T-helper 2 cell treated with Interferon-gamma antibody and Interleukin-4, amounts not matched to agents 5 μg/mL and 100 μg/mL, for 36 hours (primary cell): ENCODE results near the gene PREP.

Source experiments
- DNase-seq: peaks from one replicate; pipeline ENCODE4 v3.0.0; 2021; ENCODE audit warnings: low spot score
- H3K27ac Mint-ChIP-seq: one replicate; pipeline ENCODE4 v1.8.0; 2021; ENCODE audit warnings: mild to moderate bottlenecking, mixed read lengths
- H3K27me3 Mint-ChIP-seq: one replicate; pipeline ENCODE4 v1.8.0; 2021; ENCODE audit warnings: low read depth, mixed read lengths
- H3K36me3 Mint-ChIP-seq: one replicate; pipeline ENCODE4 v1.8.0; 2021; ENCODE audit warnings: low read depth, mixed read lengths
- H3K4me1 Mint-ChIP-seq: one replicate; pipeline ENCODE4 v1.8.0; 2021; ENCODE audit warnings: low read depth, mixed read lengths
- H3K4me3 Mint-ChIP-seq: one replicate; pipeline ENCODE4 v1.8.0; 2022; ENCODE audit warnings: mild to moderate bottlenecking, moderate library complexity, mixed read lengths
- H3K9me3 Mint-ChIP-seq: one replicate; pipeline ENCODE4 v1.8.0; 2021; ENCODE audit warnings: mixed read lengths

Gene PREP

GRCh38 chr6:105380634-105381033, 22.2 kb downstream of the PREP start:
- peaks cover 3% of the 10 kb centered on the region for H3K36me3 Mint-ChIP-seq
- no peaks in the 10 kb centered on the region for H3K9me3 Mint-ChIP-seq
- peaks cover 20% of the 10 kb centered on the region for H3K4me1 Mint-ChIP-seq
- no peak overlapping the region for H3K27ac Mint-ChIP-seq
- no peaks in the 10 kb centered on the region for H3K27me3 Mint-ChIP-seq
- H3K4me3 Mint-ChIP-seq = no peak overlapping the region
- DNase-seq = no peak

- no peaks in the 10 kb centered on the region for H3K9me3 Mint-ChIP-seq
- H3K4me3 Mint-ChIP-seq = no peak overlapping the region
- no peak for DNase-seq
- H3K27ac Mint-ChIP-seq = no peak overlapping the region
- no peaks in the 10 kb centered on the region for H3K27me3 Mint-ChIP-seq
- peaks cover 24% of the 10 kb centered on the region for H3K36me3 Mint-ChIP-seq
- H3K4me1 Mint-ChIP-seq = peaks cover 5% of the 10 kb centered on the region
Observed at GRCh38 chr6:105375797-105376196, 27.1 kb downstream of the PREP start.

GRCh38 chr6:105374010-105374420, 28.9 kb downstream of the PREP start:
- H3K4me3 Mint-ChIP-seq = no peak overlapping the region
- no peak for DNase-seq
- H3K9me3 Mint-ChIP-seq = no peaks in the 10 kb centered on the region
- H3K36me3 Mint-ChIP-seq = peaks cover 37% of the 10 kb centered on the region
- no peaks in the 10 kb centered on the region for H3K4me1 Mint-ChIP-seq
- H3K27ac Mint-ChIP-seq = no peak overlapping the region
- no peaks in the 10 kb centered on the region for H3K27me3 Mint-ChIP-seq

GRCh38 chr6:105373481-105373880, 29.4 kb downstream of the PREP start:
- Mint-ChIP-seq H3K4me3 (no peak overlapping the region), H3K27ac (no peak overlapping the region), H3K4me1 (no peaks in the 10 kb centered on the region), H3K9me3 (no peaks in the 10 kb centered on the region), H3K36me3 (peaks cover 42% of the 10 kb centered on the region), H3K27me3 (no peaks in the 10 kb centered on the region)
- no peak for DNase-seq

GRCh38 chr6:105372849-105373182, 30.1 kb downstream of the PREP start:
- DNase-seq = no peak
- H3K4me1 Mint-ChIP-seq = no peaks in the 10 kb centered on the region
- H3K4me3 Mint-ChIP-seq = no peak overlapping the region
- peaks cover 47% of the 10 kb centered on the region for H3K36me3 Mint-ChIP-seq
- H3K9me3 Mint-ChIP-seq = no peaks in the 10 kb centered on the region
- no peak overlapping the region for H3K27ac Mint-ChIP-seq
- H3K27me3 Mint-ChIP-seq = no peaks in the 10 kb centered on the region

- Mint-ChIP-seq H3K27me3 (no peaks in the 10 kb centered on the region), H3K4me1 (no peaks in the 10 kb centered on the region), H3K27ac (no peak overlapping the region), H3K36me3 (peaks cover 50% of the 10 kb centered on the region), H3K9me3 (no peaks in the 10 kb centered on the region), H3K4me3 (no peak overlapping the region)
- no peak for DNase-seq
Observed at GRCh38 chr6:105372142-105372848, 30.6 kb downstream of the PREP start.

GRCh38 chr6:105370351-105370750, 32.5 kb downstream of the PREP start:
- H3K36me3 Mint-ChIP-seq = peaks cover 63% of the 10 kb centered on the region
- no peaks in the 10 kb centered on the region for H3K27me3 Mint-ChIP-seq
- H3K4me1 Mint-ChIP-seq = no peaks in the 10 kb centered on the region
- H3K9me3 Mint-ChIP-seq = no peaks in the 10 kb centered on the region
- DNase-seq = no peak
- H3K27ac Mint-ChIP-seq = no peak overlapping the region
- H3K4me3 Mint-ChIP-seq = no peak overlapping the region

- Mint-ChIP-seq H3K9me3 (no peaks in the 10 kb centered on the region), H3K4me1 (peaks cover 4% of the 10 kb centered on the region), H3K36me3 (peaks cover 60% of the 10 kb centered on the region), H3K4me3 (no peak overlapping the region), H3K27ac (no peak overlapping the region), H3K27me3 (no peaks in the 10 kb centered on the region)
- DNase-seq = no peak
Observed at GRCh38 chr6:105369145-105369544, 33.7 kb downstream of the PREP start.

GRCh38 chr6:105364243-105364642, 38.6 kb downstream of the PREP start:
- no peak for DNase-seq
- H3K36me3 Mint-ChIP-seq = peaks cover 53% of the 10 kb centered on the region
- H3K4me3 Mint-ChIP-seq = no peak overlapping the region
- H3K27ac Mint-ChIP-seq = no peak overlapping the region
- H3K4me1 Mint-ChIP-seq = peaks cover 6% of the 10 kb centered on the region
- no peaks in the 10 kb centered on the region for H3K27me3 Mint-ChIP-seq
- H3K9me3 Mint-ChIP-seq = no peaks in the 10 kb centered on the region

- Mint-ChIP-seq H3K27ac (no peak overlapping the region), H3K27me3 (no peaks in the 10 kb centered on the region), H3K4me3 (no peak overlapping the region), H3K9me3 (no peaks in the 10 kb centered on the region), H3K36me3 (peaks cover 51% of the 10 kb centered on the region), H3K4me1 (peaks cover 6% of the 10 kb centered on the region)
- no peak for DNase-seq
Observed at GRCh38 chr6:105363100-105363754, 39.7 kb downstream of the PREP start.

GRCh38 chr6:105359419-105360370, 43.2 kb downstream of the PREP start:
- peaks cover 6% of the 10 kb centered on the region for H3K4me1 Mint-ChIP-seq
- DNase-seq = no peak
- no peaks in the 10 kb centered on the region for H3K27me3 Mint-ChIP-seq
- H3K36me3 Mint-ChIP-seq = peaks cover 55% of the 10 kb centered on the region
- no peak overlapping the region for H3K4me3 Mint-ChIP-seq
- H3K9me3 Mint-ChIP-seq = no peaks in the 10 kb centered on the region
- no peak overlapping the region for H3K27ac Mint-ChIP-seq

- Mint-ChIP-seq H3K4me1 (peaks cover 2% of the 10 kb centered on the region), H3K4me3 (no peak overlapping the region), H3K36me3 (peaks cover 54% of the 10 kb centered on the region), H3K27me3 (no peaks in the 10 kb centered on the region), H3K27ac (no peak overlapping the region), H3K9me3 (no peaks in the 10 kb centered on the region)
- no peak for DNase-seq
Observed at GRCh38 chr6:105357165-105357564, 45.7 kb downstream of the PREP start.

- peaks cover 45% of the 10 kb centered on the region for H3K36me3 Mint-ChIP-seq
- H3K9me3 Mint-ChIP-seq = no peaks in the 10 kb centered on the region
- H3K4me1 Mint-ChIP-seq = no peaks in the 10 kb centered on the region
- no peak for DNase-seq
- H3K4me3 Mint-ChIP-seq = no peak overlapping the region
- no peak overlapping the region for H3K27ac Mint-ChIP-seq
- no peaks in the 10 kb centered on the region for H3K27me3 Mint-ChIP-seq
Observed at GRCh38 chr6:105352037-105352617, 50.8 kb downstream of the PREP start.

GRCh38 chr6:105348897-105349296, 54.0 kb downstream of the PREP start:
- no peak for DNase-seq

More at GRCh38 chr6:105348897-105349296, 54.0 kb downstream of the PREP start:
- Mint-ChIP-seq H3K4me3 (no peak overlapping the region), H3K9me3 (no peaks in the 10 kb centered on the region), H3K36me3 (peaks cover 28% of the 10 kb centered on the region), H3K27ac (no peak overlapping the region), H3K27me3 (no peaks in the 10 kb centered on the region), H3K4me1 (no peaks in the 10 kb centered on the region)
